Measurements from ENCODE around the gene SOD3. TPM values are rescaled to one million over a fixed set of nuclear protein-coding genes. Genes with fewer than 3 reads are reported as not detected.

SOD3 gene
- total and polyA plus RNA-seq, 10 of the 15 experiments (the other 5 are each of a cell fraction or from before 2014, with no cell fraction given) = not detected

- TF ChIP-seq CHD1 (IDR thresholded peaks at IDR 0.05; ENCODE audit: low read depth, low read length) (no peak), DPF2 (IDR thresholded peaks at IDR 0.05) (no peak), JUNB (IDR thresholded peaks at IDR 0.05) (no peak)
- Histone ChIP-seq H3K4me3 (no peak overlapping the region), H3K27ac (ENCODE audit: control insufficient read depth, insufficient read depth) (no peak overlapping the region), H3K9ac (ENCODE audit: control insufficient read depth, insufficient read depth, low read length) (no peak overlapping the region), H3K36me3 (ENCODE audit: control insufficient read depth in 2 of 2, insufficient read depth in 2 of 2, low read length in 1 of 2) (no peaks in the 10 kb centered on the region), H3K9me3 (replicated peaks; ENCODE audit: control insufficient read depth, insufficient read depth, low read length) (no peaks in the 10 kb centered on the region), H3K79me2 (ENCODE audit: control insufficient read depth, insufficient read depth, low read length) (no peaks in the 10 kb centered on the region), H2AFZ (ENCODE audit: control insufficient read depth, low read depth, low read length) (no peak overlapping the region), H3K4me2 (ENCODE audit: control insufficient read depth, insufficient read depth) (no peak overlapping the region), H4K20me1 (ENCODE audit: control insufficient read depth, insufficient read depth) (no peaks in the 10 kb centered on the region), H3K27me3 (replicated peaks in 1 of 2; ENCODE audit: control insufficient read depth in 2 of 2, insufficient read depth in 2 of 2, low read length in 1 of 2) (no peaks in the 10 kb centered on the region; a peak in 1 of 4 replicates), H3K4me1 (ENCODE audit: control insufficient read depth, insufficient read depth, low read length) (no peaks in the 10 kb centered on the region)
- in situ Hi-C loops (cut with MboI) (no loop called here), intact Hi-C loops (cut with micrococcal nuclease; ENCODE audit: unreplicated experiment) (no loop called here)
- ChIA-PET POLR2A (no interaction called here), CTCF (no interaction called here), RAD21 (ENCODE audit: unreplicated experiment) (no interaction called here), SMC1A (ENCODE audit: uncharacterized antibody, unreplicated experiment) (interaction anchor here (1.4 kb wide), 1 partner anchor 14 kb away, joined by 3 read pairs; no protein-coding TSS in a partner anchor)
- DNase-seq (ENCODE audit: low read depth, low spot score) (no peak), ATAC-seq (no peak), FAIRE-seq (no peak)
- no TSS peak for BruUV-seq (replicated peaks)
- WGBS (ENCODE audit: insufficient coverage, insufficient replicate concordance, low lambda C conversion rate, missing lambda C conversion rate) = 11% methylated on average over 8 of the region's 8 CpGs
Observed at GRCh38 chr4:24793219-24794005, 2.0 kb upstream of the SOD3 start.

- Histone ChIP-seq H3K27ac (ENCODE audit: control insufficient read depth, insufficient read depth) (no peak overlapping the region), H4K20me1 (ENCODE audit: control insufficient read depth, insufficient read depth) (no peaks in the 10 kb centered on the region), H3K79me2 (ENCODE audit: control insufficient read depth, insufficient read depth, low read length) (no peaks in the 10 kb centered on the region), H3K4me1 (ENCODE audit: control insufficient read depth, insufficient read depth, low read length) (no peaks in the 10 kb centered on the region), H3K9ac (ENCODE audit: control insufficient read depth, insufficient read depth, low read length) (no peak overlapping the region), H3K4me2 (ENCODE audit: control insufficient read depth, insufficient read depth) (no peak overlapping the region), H3K36me3 (ENCODE audit: control insufficient read depth in 2 of 2, insufficient read depth in 2 of 2, low read length in 1 of 2) (no peaks in the 10 kb centered on the region), H3K4me3 (no peak overlapping the region), H3K27me3 (replicated peaks in 1 of 2; ENCODE audit: control insufficient read depth in 2 of 2, insufficient read depth in 2 of 2, low read length in 1 of 2) (no peaks in the 10 kb centered on the region; a peak in 1 of 4 replicates), H2AFZ (ENCODE audit: control insufficient read depth, low read depth, low read length) (no peak overlapping the region), H3K9me3 (replicated peaks; ENCODE audit: control insufficient read depth, insufficient read depth, low read length) (no peaks in the 10 kb centered on the region)
- FAIRE-seq (no peak), ATAC-seq (no peak), DNase-seq (ENCODE audit: low read depth, low spot score) (no peak)
- ChIA-PET CTCF (no interaction called here), POLR2A (no interaction called here), RAD21 (ENCODE audit: unreplicated experiment) (no interaction called here), SMC1A (ENCODE audit: uncharacterized antibody, unreplicated experiment) (interaction anchor here (1.4 kb wide), 1 partner anchor 13 kb away, joined by 3 read pairs; no protein-coding TSS in a partner anchor)
- 20% methylated on average over 4 of the region's 4 CpGs for WGBS (ENCODE audit: insufficient coverage, insufficient replicate concordance, low lambda C conversion rate, missing lambda C conversion rate)
- intact Hi-C loops (cut with micrococcal nuclease; ENCODE audit: unreplicated experiment) (no loop called here), in situ Hi-C loops (cut with MboI) (no loop called here)
- BruUV-seq (replicated peaks) = no TSS peak
- TF ChIP-seq ESRRA (IDR thresholded peaks at IDR 0.05; ENCODE audit: low read length) (no peak), CREM (IDR thresholded peaks at IDR 0.05; ENCODE audit: low read depth) (no peak), HCFC1 (IDR thresholded peaks at IDR 0.05; ENCODE audit: low read length) (no peak), CBX3 (IDR thresholded peaks at IDR 0.05; ENCODE audit: borderline replicate concordance, low read depth) (no peak), BCLAF1 (IDR thresholded peaks at IDR 0.05) (no peak), MEF2B (IDR thresholded peaks at IDR 0.05; ENCODE audit: partially characterized antibody, poor library complexity, severe bottlenecking) (no peak), ZNF384 (IDR thresholded peaks at IDR 0.05; ENCODE audit: borderline replicate concordance, low read depth, low read length) (no peak), POLR2A (IDR thresholded peaks at IDR 0.05; ENCODE audit: low read depth, low read length) (no peak), POU2F2 (IDR thresholded peaks at IDR 0.05; ENCODE audit: borderline replicate concordance, low read depth, low read length) (no peak), CREB1 (IDR thresholded peaks at IDR 0.05; ENCODE audit: low read depth) (no peak), FOXK2 (IDR thresholded peaks at IDR 0.05) (no peak), EP300 (IDR thresholded peaks at IDR 0.05; ENCODE audit: borderline replicate concordance in 1 of 2, control insufficient read depth in 1 of 2, low read depth in 2 of 2, low read length in 2 of 2) (no peak), SREBF1 (IDR thresholded peaks at IDR 0.05; ENCODE audit: low read length) (no peak), MTA3 (IDR thresholded peaks at IDR 0.05; ENCODE audit: borderline replicate concordance, low read length) (no peak), TBL1XR1 (IDR thresholded peaks at IDR 0.05; ENCODE audit: low read depth, low read length) (no peak)
Observed at GRCh38 chr4:24794051-24794450, 1.3 kb upstream of the SOD3 start.

All from GM12878 (cell line).